ENCODE measurements around the gene INTS1. TPM values are rescaled to one million over a fixed set of nuclear protein-coding genes. Genes with fewer than 3 reads are reported as not detected.

The INTS1 gene
- polyA plus RNA-seq, 1 experiment: 21.8 TPM

DNA sequence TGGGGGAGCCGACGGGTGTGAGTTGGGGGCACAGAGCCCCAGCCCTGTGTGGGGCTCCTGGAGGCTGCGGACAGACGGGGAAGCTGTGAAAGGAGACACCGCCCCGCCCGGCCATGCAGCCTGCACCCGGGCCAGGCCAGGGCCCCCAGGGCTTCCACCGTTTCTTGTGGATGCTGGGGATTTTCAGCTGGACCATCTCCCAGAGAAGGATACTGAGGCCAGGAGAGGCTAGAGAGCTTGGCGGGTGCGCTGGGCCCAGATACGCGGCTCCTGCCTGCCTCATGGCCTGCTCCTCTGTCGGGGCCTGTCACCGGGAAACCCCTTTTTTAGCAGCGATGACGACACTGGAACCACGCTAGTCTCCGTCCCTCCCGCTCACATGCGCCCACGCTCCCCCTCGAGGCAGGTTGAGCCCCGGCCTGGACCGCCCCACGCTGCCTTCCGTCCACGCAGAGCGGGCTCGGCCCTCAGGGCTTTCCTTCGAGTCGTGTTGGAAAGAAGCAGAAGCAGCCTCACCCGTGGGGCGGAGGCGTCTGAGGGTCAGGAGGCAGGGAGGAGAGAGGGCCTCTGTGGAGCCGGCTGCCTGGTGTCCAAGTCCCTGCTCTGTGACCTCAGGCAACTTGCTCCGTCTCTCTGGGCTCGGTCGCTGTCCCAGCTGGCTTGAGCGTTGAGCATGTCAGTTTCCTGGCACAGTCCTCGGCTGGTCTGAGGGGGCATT lies 40.1 kb upstream of the INTS1 start:
- DNase-seq (ENCODE audit: low read depth): no peak
- ChIA-PET POLR2A (no interaction called here), CTCF (interaction anchor here (0.8 kb wide), 1 partner anchor 10 kb away, joined by 3 read pairs; no protein-coding TSS in a partner anchor)
- TF ChIP-seq, protein P1, sequence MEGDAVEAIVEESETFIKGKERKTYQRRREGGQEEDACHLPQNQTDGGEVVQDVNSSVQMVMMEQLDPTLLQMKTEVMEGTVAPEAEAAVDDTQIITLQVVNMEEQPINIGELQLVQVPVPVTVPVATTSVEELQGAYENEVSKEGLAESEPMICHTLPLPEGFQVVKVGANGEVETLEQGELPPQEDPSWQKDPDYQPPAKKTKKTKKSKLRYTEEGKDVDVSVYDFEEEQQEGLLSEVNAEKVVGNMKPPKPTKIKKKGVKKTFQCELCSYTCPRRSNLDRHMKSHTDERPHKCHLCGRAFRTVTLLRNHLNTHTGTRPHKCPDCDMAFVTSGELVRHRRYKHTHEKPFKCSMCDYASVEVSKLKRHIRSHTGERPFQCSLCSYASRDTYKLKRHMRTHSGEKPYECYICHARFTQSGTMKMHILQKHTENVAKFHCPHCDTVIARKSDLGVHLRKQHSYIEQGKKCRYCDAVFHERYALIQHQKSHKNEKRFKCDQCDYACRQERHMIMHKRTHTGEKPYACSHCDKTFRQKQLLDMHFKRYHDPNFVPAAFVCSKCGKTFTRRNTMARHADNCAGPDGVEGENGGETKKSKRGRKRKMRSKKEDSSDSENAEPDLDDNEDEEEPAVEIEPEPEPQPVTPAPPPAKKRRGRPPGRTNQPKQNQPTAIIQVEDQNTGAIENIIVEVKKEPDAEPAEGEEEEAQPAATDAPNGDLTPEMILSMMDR (IDR thresholded peaks at IDR 0.05; ENCODE audit: insufficient read depth, low read depth, low read length): no peak
- Histone ChIP-seq H3K4me3 (ENCODE audit: low read depth, low read length) (no peak overlapping the region), H3K27me3 (ENCODE audit: control insufficient read depth, insufficient read depth, low read length) (no peaks in the 10 kb centered on the region), H3K36me3 (ENCODE audit: control insufficient read depth, insufficient read depth, low read length) (peaks cover 23% of the 10 kb centered on the region)

DNA sequence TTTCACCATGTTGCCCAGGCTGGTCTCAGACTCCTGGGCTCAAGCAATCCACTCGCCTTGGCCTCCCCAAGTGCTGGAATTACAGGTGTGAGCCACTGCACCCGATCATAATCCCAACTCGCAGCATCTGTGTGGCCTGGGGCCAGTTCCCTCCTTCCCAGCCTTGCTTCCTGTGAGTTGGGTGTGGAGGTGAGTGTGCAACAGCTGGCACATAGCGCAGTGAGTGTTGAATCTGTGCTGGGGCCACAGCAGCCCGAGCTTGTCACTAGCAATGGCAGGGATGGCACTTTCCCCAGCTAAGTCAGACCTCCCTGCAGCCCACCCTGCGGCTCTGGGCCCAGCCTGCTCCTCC lies 39.6 kb upstream of the INTS1 start:
- CTCF ChIA-PET: interaction anchor here (0.8 kb wide), 1 partner anchor 11 kb away, joined by 3 read pairs; no protein-coding TSS in a partner anchor

DNA sequence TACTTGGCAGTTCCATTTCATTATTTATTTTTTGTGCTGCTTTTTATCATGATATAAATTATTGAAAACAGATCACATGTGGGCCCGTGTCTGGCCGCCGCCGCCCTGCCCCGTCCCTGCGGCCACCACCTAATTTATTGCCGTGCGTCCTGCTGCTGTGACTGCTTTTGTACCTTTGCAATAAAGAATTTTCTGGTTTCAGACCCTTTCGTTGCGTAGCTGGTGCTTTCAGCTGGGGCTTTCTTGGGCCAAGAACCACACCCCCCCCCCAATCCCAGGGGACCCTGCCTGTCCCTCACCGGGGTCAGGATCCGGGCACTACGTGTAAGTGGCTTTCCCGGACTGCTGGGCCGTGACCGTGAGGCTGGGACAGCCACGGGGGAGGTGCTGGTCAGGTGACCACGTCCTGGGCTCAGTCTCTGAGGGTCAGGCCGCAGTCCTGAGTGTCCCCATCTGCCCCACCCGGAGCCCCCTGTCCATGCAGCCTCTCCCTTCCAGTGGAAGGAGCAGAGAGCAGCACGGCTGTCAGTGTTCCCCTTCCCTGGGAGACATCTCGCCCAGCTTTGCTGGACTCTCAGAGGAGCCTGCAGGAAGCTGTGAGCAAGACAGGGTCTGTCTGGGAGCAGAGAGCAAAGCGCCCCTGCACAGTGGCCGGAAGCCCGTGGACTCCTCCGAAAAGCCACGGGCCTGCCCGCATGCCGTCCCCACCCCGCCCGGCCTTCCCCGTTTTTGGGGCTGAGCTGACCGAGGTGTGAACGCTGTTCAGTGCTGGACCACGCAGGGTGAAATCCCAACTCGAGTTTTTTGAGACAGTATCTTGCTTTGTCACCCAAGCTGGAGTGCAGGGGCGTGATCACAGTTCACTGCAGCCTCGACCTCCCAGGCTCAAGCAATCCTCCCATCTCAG lies 38.9 kb upstream of the INTS1 start:
- H3K4me3 ChIP-seq (ENCODE audit: low read depth, low read length): no peak overlapping the region
- peaks cover 26% of the 10 kb centered on the region for H3K36me3 ChIP-seq (ENCODE audit: control insufficient read depth, insufficient read depth, low read length)
- TF ChIP-seq, protein P1 (IDR thresholded peaks at IDR 0.05; ENCODE audit: insufficient read depth, low read depth, low read length): no peak
- no peaks in the 10 kb centered on the region for H3K27me3 ChIP-seq (ENCODE audit: control insufficient read depth, insufficient read depth, low read length)
- CTCF ChIA-PET: no interaction called here
- POLR2A ChIA-PET: no interaction called here
- DNase-seq (ENCODE audit: low read depth): no peak

More for the DNA sequence above, 39.6 kb upstream of the INTS1 start:
- no peak for DNase-seq (ENCODE audit: low read depth)
- Histone ChIP-seq H3K36me3 (ENCODE audit: control insufficient read depth, insufficient read depth, low read length) (peaks cover 26% of the 10 kb centered on the region), H3K4me3 (ENCODE audit: low read depth, low read length) (no peak overlapping the region), H3K27me3 (ENCODE audit: control insufficient read depth, insufficient read depth, low read length) (no peaks in the 10 kb centered on the region)
- TF ChIP-seq, protein P1 (IDR thresholded peaks at IDR 0.05; ENCODE audit: insufficient read depth, low read depth, low read length): no peak
- POLR2A ChIA-PET: no interaction called here

DNA sequence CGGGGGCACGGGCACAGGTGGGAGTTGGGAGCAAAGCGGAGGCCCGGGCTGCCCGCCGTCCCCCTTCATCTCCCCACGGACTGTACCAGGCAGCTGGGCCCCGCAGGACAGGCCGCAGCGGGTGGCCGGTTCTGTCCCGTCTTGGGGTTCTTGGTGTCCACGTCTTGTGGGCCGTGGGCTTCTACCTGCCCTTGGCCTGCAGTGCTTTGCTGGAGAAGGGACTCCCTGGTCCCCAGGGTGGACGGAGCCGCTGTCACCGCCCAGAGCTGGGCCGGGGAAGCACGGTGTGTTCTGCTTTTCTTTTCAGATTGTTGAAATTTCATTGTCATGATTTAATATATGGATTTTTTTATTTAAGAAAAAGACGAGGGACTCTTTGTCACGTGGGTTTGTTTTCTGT lies 38.1 kb upstream of the INTS1 start:
- TF ChIP-seq, protein P1 (IDR thresholded peaks at IDR 0.05; ENCODE audit: insufficient read depth, low read depth, low read length): no peak
- Histone ChIP-seq H3K27me3 (ENCODE audit: control insufficient read depth, insufficient read depth, low read length) (no peaks in the 10 kb centered on the region), H3K4me3 (ENCODE audit: low read depth, low read length) (no peak overlapping the region), H3K36me3 (ENCODE audit: control insufficient read depth, insufficient read depth, low read length) (peaks cover 26% of the 10 kb centered on the region)
- ChIA-PET CTCF (no interaction called here), POLR2A (no interaction called here)
- DNase-seq (ENCODE audit: low read depth): no peak
